Measurements from ENCODE around the gene MTCL3.

The MTCL3 gene

GRCh38 chr6:127446356-127446755 is 72.8 kb downstream of the MTCL3 start:
- CTCF ChIA-PET (ENCODE audit: unreplicated experiment): no interaction called here
- TF ChIP-seq EZH2phosphoT487 (IDR thresholded peaks at IDR 0.05; ENCODE audit: borderline replicate concordance, low read depth, low read length): no peak
- TF ChIP-seq CTCF (conservative IDR thresholded peaks at IDR 0.05; ENCODE audit: low read length): no peak
- H3K9me2 ChIP-seq (ENCODE audit: insufficient read depth, low read length): no peaks in the 10 kb centered on the region
- H2AFZ ChIP-seq (ENCODE audit: low read length): no peak overlapping the region
- no peak overlapping the region for H3K27ac ChIP-seq (ENCODE audit: low read depth, low read length, poor library complexity, severe bottlenecking)
- H3K9me3 ChIP-seq (ENCODE audit: low read length): no peaks in the 10 kb centered on the region
- BruUV-seq (replicated peaks): no TSS peak
- H3K36me3 ChIP-seq (ENCODE audit: insufficient read depth, low read length): no peaks in the 10 kb centered on the region
- intact Hi-C loops (cut with micrococcal nuclease; ENCODE audit: unreplicated experiment): no loop called here
- H3K4me2 ChIP-seq (ENCODE audit: low read length): no peak overlapping the region
- H3K79me2 ChIP-seq (ENCODE audit: insufficient read depth, low read depth, low read length): no peaks in the 10 kb centered on the region
- no peak overlapping the region for H3K4me3 ChIP-seq (ENCODE audit: low read depth, low read length, poor library complexity, severe bottlenecking)
- H4K20me1 ChIP-seq (ENCODE audit: insufficient read depth, low read length): no peaks in the 10 kb centered on the region
- H3K4me1 ChIP-seq (ENCODE audit: insufficient read depth, low read length, poor library complexity, severe bottlenecking): no peaks in the 10 kb centered on the region
- POLR2A ChIA-PET: no interaction called here
- DNase-seq (ENCODE audit: low spot score): no peak

- intact Hi-C loops (cut with micrococcal nuclease; ENCODE audit: unreplicated experiment): no loop called here
- no peak for DNase-seq (ENCODE audit: low spot score)
- no peak for TF ChIP-seq EZH2phosphoT487 (IDR thresholded peaks at IDR 0.05; ENCODE audit: borderline replicate concordance, low read depth, low read length)
- no peak for TF ChIP-seq CTCF (conservative IDR thresholded peaks at IDR 0.05; ENCODE audit: low read length)
- H2AFZ ChIP-seq (ENCODE audit: low read length): no peak overlapping the region
- no peaks in the 10 kb centered on the region for H3K4me1 ChIP-seq (ENCODE audit: insufficient read depth, low read length, poor library complexity, severe bottlenecking)
- H3K79me2 ChIP-seq (ENCODE audit: insufficient read depth, low read depth, low read length): no peaks in the 10 kb centered on the region
- H3K9me3 ChIP-seq (ENCODE audit: low read length): no peaks in the 10 kb centered on the region
- no peaks in the 10 kb centered on the region for H4K20me1 ChIP-seq (ENCODE audit: insufficient read depth, low read length)
- BruUV-seq (replicated peaks): no TSS peak
- no peak overlapping the region for H3K4me3 ChIP-seq (ENCODE audit: low read depth, low read length, poor library complexity, severe bottlenecking)
- ChIA-PET CTCF (ENCODE audit: unreplicated experiment) (interaction anchor here (0.6 kb wide), 1 partner anchor 408 kb away, joined by 3 read pairs; no protein-coding TSS in a partner anchor), POLR2A (interaction anchor here (1.1 kb wide), 1 partner anchor 59 kb away, joined by 4 read pairs; no protein-coding TSS in a partner anchor)
- no peak overlapping the region for H3K27ac ChIP-seq (ENCODE audit: low read depth, low read length, poor library complexity, severe bottlenecking)
- no peaks in the 10 kb centered on the region for H3K36me3 ChIP-seq (ENCODE audit: insufficient read depth, low read length)
- no peaks in the 10 kb centered on the region for H3K9me2 ChIP-seq (ENCODE audit: insufficient read depth, low read length)
- no peak overlapping the region for H3K4me2 ChIP-seq (ENCODE audit: low read length)
These were observed 77.3 kb downstream of the MTCL3 start for GRCh38 chr6:127441881-127442280.

GRCh38 chr6:127439718-127440117 is 79.4 kb downstream of the MTCL3 start:
- POLR2A ChIA-PET: interaction anchor here (0.8 kb wide), 1 partner anchor 117 kb away, joined by 5 read pairs; no protein-coding TSS in a partner anchor
- CTCF ChIA-PET (ENCODE audit: unreplicated experiment): no interaction called here
- H4K20me1 ChIP-seq (ENCODE audit: insufficient read depth, low read length): no peaks in the 10 kb centered on the region
- no peak overlapping the region for H2AFZ ChIP-seq (ENCODE audit: low read length)
- no peak overlapping the region for H3K4me3 ChIP-seq (ENCODE audit: low read depth, low read length, poor library complexity, severe bottlenecking)
- H3K9me2 ChIP-seq (ENCODE audit: insufficient read depth, low read length): no peaks in the 10 kb centered on the region
- no peaks in the 10 kb centered on the region for H3K9me3 ChIP-seq (ENCODE audit: low read length)
- H3K4me1 ChIP-seq (ENCODE audit: insufficient read depth, low read length, poor library complexity, severe bottlenecking): no peaks in the 10 kb centered on the region
- H3K79me2 ChIP-seq (ENCODE audit: insufficient read depth, low read depth, low read length): no peaks in the 10 kb centered on the region
- DNase-seq (ENCODE audit: low spot score): no peak
- BruUV-seq (replicated peaks): no TSS peak
- H3K4me2 ChIP-seq (ENCODE audit: low read length): no peak overlapping the region
- H3K36me3 ChIP-seq (ENCODE audit: insufficient read depth, low read length): no peaks in the 10 kb centered on the region
- H3K27ac ChIP-seq (ENCODE audit: low read depth, low read length, poor library complexity, severe bottlenecking): no peak overlapping the region
- intact Hi-C loops (cut with micrococcal nuclease; ENCODE audit: unreplicated experiment): no loop called here
- no peak for TF ChIP-seq CTCF (conservative IDR thresholded peaks at IDR 0.05; ENCODE audit: low read length)

All from OCI-LY7 (cell line).